ENCODE data around the gene C6orf132. TPM values are rescaled to one million over a fixed set of nuclear protein-coding genes. Genes with fewer than 3 reads are reported as not detected.
"Not testable (repeated sequence)": the region's sequence is repeated elsewhere in the genome, so short reads cannot be mapped to it uniquely, and the experiment has no call there.

C6orf132 gene
- total RNA-seq, 1 experiment from 2014 or later, result 66.0 TPM

GRCh38 chr6:42173101-42173500, 30.7 kb upstream of the C6orf132 start, which contains the start of gene GUCA1A:
Gene GUCA1A (plus strand): TSS chr6:42173364. CDS start chr6:42173614, 250 bp downstream.
- H3K9me3 ChIP-seq (ENCODE audit: low read length), result no peaks in the 10 kb centered on the region
- H3F3A ChIP-seq (ENCODE audit: low read length, unreplicated experiment), result no peaks in the 10 kb centered on the region
- ChIA-PET POLR2A (ENCODE audit: unreplicated experiment) (no interaction called here), CTCF (no interaction called here)
- DNase-seq (no peak), ATAC-seq (no peak)
- no peak within 1 kb of the TSS for H3K4me3 ChIP-seq (ENCODE audit: low read length)
- intact Hi-C loops (cut with micrococcal nuclease), result no loop called here
- no peak within 1 kb of the TSS for H3K27ac ChIP-seq (ENCODE audit: low read length)
- no peaks in the 10 kb centered on the region for H3K9me2 ChIP-seq (replicated peaks; ENCODE audit: low read length)
- no peaks in the 10 kb centered on the region for H3K79me2 ChIP-seq (ENCODE audit: low read length)
- no peaks in the 10 kb centered on the region for H4K20me1 ChIP-seq (ENCODE audit: low read length)
- no peaks in the 10 kb centered on the region for H3K27me3 ChIP-seq (ENCODE audit: low read length)
- no peaks in the 10 kb centered on the region for H3K36me3 ChIP-seq (ENCODE audit: low read depth, low read length)
- H3K4me1 ChIP-seq (ENCODE audit: insufficient read depth, low read length), result no peaks in the 10 kb centered on the region
- H3K9ac ChIP-seq (ENCODE audit: low read length), result no peak within 1 kb of the TSS
- BruUV-seq (replicated peaks), result no TSS peak
- no peak within 1 kb of the TSS for H3K4me2 ChIP-seq (ENCODE audit: low read length)
- no peak for TF ChIP-seq EZH2phosphoT487 (IDR thresholded peaks at IDR 0.05; ENCODE audit: borderline replicate concordance, low read length)
- TF ChIP-seq, protein P1, sequence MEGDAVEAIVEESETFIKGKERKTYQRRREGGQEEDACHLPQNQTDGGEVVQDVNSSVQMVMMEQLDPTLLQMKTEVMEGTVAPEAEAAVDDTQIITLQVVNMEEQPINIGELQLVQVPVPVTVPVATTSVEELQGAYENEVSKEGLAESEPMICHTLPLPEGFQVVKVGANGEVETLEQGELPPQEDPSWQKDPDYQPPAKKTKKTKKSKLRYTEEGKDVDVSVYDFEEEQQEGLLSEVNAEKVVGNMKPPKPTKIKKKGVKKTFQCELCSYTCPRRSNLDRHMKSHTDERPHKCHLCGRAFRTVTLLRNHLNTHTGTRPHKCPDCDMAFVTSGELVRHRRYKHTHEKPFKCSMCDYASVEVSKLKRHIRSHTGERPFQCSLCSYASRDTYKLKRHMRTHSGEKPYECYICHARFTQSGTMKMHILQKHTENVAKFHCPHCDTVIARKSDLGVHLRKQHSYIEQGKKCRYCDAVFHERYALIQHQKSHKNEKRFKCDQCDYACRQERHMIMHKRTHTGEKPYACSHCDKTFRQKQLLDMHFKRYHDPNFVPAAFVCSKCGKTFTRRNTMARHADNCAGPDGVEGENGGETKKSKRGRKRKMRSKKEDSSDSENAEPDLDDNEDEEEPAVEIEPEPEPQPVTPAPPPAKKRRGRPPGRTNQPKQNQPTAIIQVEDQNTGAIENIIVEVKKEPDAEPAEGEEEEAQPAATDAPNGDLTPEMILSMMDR (conservative IDR thresholded peaks at IDR 0.05; ENCODE audit: low read depth, low read length), result no peak
- no peak for TF ChIP-seq EZH2 (IDR thresholded peaks at IDR 0.05; ENCODE audit: low read length, unreplicated experiment)
- no peak within 1 kb of the TSS for H2AFZ ChIP-seq (ENCODE audit: low read length)

DNA sequence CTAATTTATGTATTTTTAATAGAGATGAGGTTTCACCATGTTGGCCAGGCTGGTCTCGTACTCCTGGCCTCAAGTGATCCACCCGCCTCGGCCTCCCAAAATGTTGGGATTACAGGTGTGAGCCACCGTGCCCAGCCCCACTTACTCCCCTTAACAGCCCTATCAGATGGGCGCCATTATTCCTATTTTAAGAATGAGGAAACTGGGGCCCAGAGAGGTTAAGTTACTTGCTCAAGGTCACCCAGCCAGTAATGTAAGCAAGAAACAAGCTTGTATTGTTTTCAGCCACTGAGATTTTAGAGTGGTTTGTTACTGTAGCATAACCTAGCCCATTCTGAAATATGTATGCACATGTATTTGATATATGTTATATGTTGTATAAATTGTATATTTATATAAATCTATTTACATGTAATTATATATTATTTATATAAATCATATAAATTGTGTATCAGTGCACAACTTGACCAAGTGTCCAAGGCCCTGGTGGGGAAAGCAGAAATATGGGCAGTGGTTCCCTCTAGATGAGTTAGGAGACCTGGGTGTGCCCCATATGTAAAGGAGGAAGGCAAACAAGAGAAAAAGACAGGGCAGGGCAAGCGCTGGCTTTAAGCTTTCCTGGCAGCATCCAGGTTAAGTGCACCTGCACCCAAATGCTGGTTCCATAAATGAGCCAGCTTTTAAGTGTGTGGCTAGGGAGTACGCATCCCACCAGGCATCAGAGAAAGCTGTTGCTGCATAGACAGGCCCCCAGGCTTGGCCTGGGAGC, 29.6 kb upstream of the C6orf132 start:
- H3K9me2 ChIP-seq (replicated peaks; ENCODE audit: low read length), result no peaks in the 10 kb centered on the region
- POLR2A ChIA-PET (ENCODE audit: unreplicated experiment), result no interaction called here
- no TSS peak for BruUV-seq (replicated peaks)
- H3K4me1 ChIP-seq (ENCODE audit: insufficient read depth, low read length), result peaks cover 3% of the 10 kb centered on the region
- no peaks in the 10 kb centered on the region for H4K20me1 ChIP-seq (ENCODE audit: low read length)
- no peak overlapping the region for H3K27ac ChIP-seq (ENCODE audit: low read length)
- ATAC-seq, result no peak
- TF ChIP-seq, protein P1 (conservative IDR thresholded peaks at IDR 0.05; ENCODE audit: low read depth, low read length), result no peak
- TF ChIP-seq EZH2 (IDR thresholded peaks at IDR 0.05; ENCODE audit: low read length, unreplicated experiment), result no peak
- TF ChIP-seq EZH2phosphoT487 (IDR thresholded peaks at IDR 0.05; ENCODE audit: borderline replicate concordance, low read length), result no peak
- no peak overlapping the region for H3K4me2 ChIP-seq (ENCODE audit: low read length)
- no peaks in the 10 kb centered on the region for H3K79me2 ChIP-seq (ENCODE audit: low read length)
- no peak overlapping the region for H2AFZ ChIP-seq (ENCODE audit: low read length)
- no peak overlapping the region for H3K9ac ChIP-seq (ENCODE audit: low read length)
- intact Hi-C loops (cut with micrococcal nuclease), result no loop called here
- H3K27me3 ChIP-seq (ENCODE audit: low read length), result no peaks in the 10 kb centered on the region
- H3K9me3 ChIP-seq (ENCODE audit: low read length), result no peaks in the 10 kb centered on the region
- CTCF ChIA-PET, result interaction anchor here (0.6 kb wide), 1 partner anchor 728 kb away, joined by 3 read pairs; no protein-coding TSS in a partner anchor
- H3F3A ChIP-seq (ENCODE audit: low read length, unreplicated experiment), result no peaks in the 10 kb centered on the region
- DNase-seq, result no peak
- H3K36me3 ChIP-seq (ENCODE audit: low read depth, low read length), result no peaks in the 10 kb centered on the region
- H3K4me3 ChIP-seq (ENCODE audit: low read length), result no peak overlapping the region

DNA sequence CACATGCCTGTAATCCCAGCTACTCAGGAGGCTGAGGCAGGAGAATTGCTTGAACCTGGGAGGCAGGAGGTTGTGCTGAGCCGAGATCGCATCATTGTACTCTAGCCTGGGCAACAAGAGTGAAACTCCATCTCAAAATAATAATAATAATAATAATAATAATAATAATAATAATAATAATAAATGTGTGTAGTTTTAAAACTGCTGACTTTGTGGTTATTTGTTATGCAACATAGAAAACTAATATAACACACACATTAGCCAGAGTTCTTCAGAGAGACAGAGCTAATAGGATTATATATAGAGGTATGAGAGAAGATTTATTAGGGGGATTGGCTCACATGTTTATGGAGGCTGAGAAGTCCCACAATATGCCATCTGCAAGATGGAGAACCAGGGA, 27.4 kb upstream of the C6orf132 start:
- H3F3A ChIP-seq (ENCODE audit: low read length, unreplicated experiment); H4K20me1 ChIP-seq (ENCODE audit: low read length); H3K9ac ChIP-seq (ENCODE audit: low read length); H3K4me2 ChIP-seq (ENCODE audit: low read length); H3K36me3 ChIP-seq (ENCODE audit: low read depth, low read length); H3K4me1 ChIP-seq (ENCODE audit: insufficient read depth, low read length); POLR2A ChIA-PET (ENCODE audit: unreplicated experiment); CTCF ChIA-PET; H3K9me2 ChIP-seq (replicated peaks; ENCODE audit: low read length); H3K27ac ChIP-seq (ENCODE audit: low read length); intact Hi-C loops (cut with micrococcal nuclease); H3K4me3 ChIP-seq (ENCODE audit: low read length); BruUV-seq (replicated peaks); DNase-seq; H3K9me3 ChIP-seq (ENCODE audit: low read length); H3K27me3 ChIP-seq (ENCODE audit: low read length); H3K79me2 ChIP-seq (ENCODE audit: low read length); ATAC-seq; H2AFZ ChIP-seq (ENCODE audit: low read length): not testable (repeated sequence)

Measured in PC-3 (cell line).